Thoracic aorta (tissue), 2 donors: Measurements from ENCODE around the gene DERL3. TPM values are rescaled to one million over a fixed set of nuclear protein-coding genes. Genes with fewer than 3 reads are reported as not detected.

Experiments used
- ATAC-seq: fragments of 150-250 bp; one replicate; pipeline ENCODE4 v1.8.0; 2017; ENCODE audit warnings: low read depth; ENCODE audit not compliant: insufficient number of reproducible peaks, low FRiP score
- DNase-seq: peaks from one replicate; pipeline ENCODE4 v3.0.0-alpha.2; 2020; ENCODE audit warnings: low spot score
- H3K27ac ChIP-seq, 2 donors: fragments of 200-600 bp; sonication (generic); 1 replicate in 1 of 2; 2 replicates in 1 of 2; pipeline ENCODE4 v1.5.1; 2016; ENCODE audit warnings: mild to moderate bottlenecking in 2 of 2, moderate library complexity in 2 of 2
- H3K27me3 ChIP-seq: fragments of 200-600 bp; sonication (generic); replicated peaks from 2 replicates; pipeline ENCODE4 v1.6.0; 2016; ENCODE audit warnings: mild to moderate bottlenecking; ENCODE audit not compliant: insufficient read depth
- H3K36me3 ChIP-seq: fragments of 200-600 bp; sonication (generic); one replicate; pipeline ENCODE4 v1.5.1; 2016
- H3K4me1 ChIP-seq, 2 donors: fragments of 200-600 bp; sonication (generic); 1 replicate in 1 of 2; 2 replicates in 1 of 2; pipeline versions ENCODE4 v1.5.1 to v1.6.0; 2016; ENCODE audit warnings: low read depth in 2 of 2, mild to moderate bottlenecking in 1 of 2; ENCODE audit not compliant: control insufficient read depth in 1 of 2
- H3K4me3 ChIP-seq: fragments of 200-600 bp; sonication (generic); 2 replicates; pipeline ENCODE4 v1.5.1; 2016; ENCODE audit warnings: mild to moderate bottlenecking
- H3K9me3 ChIP-seq: fragments of 200-600 bp; sonication (generic); 2 replicates; pipeline ENCODE4 v1.5.1; 2016
- total RNA-seq, 2 donors: library from RNA; depleted of rRNA; stranded (reverse); fragments of >200 nt; gene quantifications; one replicate each; pipeline versions ENCODE4 v1.1.0 to v1.2.3, GENCODE V29; 2016
- TF ChIP-seq, protein P1 (sequence below): fragments of 200-600 bp; sonication (generic); IDR thresholded peaks from one replicate; pipeline ENCODE4 v1.5.1; 2019; ENCODE audit warnings: antibody characterized with exemption

The DERL3 gene
- total RNA-seq, 2 donors from 2014 or later, result 2.5 to 3.0 TPM

DNA sequence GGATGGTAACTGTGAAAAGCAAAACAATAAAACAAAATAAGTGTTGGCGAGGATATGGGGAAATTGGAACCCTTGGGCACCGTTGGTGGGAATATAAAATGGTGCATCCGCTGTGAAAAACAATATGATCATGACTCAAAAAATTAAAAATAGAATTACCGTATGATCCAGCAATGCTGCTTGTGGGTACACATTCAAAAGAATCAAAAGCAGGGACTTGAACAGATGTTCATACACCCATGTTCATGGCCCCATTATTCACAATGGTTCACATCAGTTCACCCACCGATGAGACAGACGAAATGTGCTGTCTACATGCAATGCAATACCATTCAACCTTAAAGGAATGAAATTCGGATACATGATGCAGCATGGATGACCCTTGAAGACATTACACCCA, 1.2 kb upstream of the DERL3 start:
- peaks cover 37 to 38% of the 10 kb centered on the region in 2 donors for H3K4me1 ChIP-seq
- H3K9me3 ChIP-seq, result no peaks in the 10 kb centered on the region
- DNase-seq (no peak), ATAC-seq (no peak)
- no peak overlapping the region for H3K4me3 ChIP-seq
- H3K27me3 ChIP-seq, result no peaks in the 10 kb centered on the region
- TF ChIP-seq, protein P1, sequence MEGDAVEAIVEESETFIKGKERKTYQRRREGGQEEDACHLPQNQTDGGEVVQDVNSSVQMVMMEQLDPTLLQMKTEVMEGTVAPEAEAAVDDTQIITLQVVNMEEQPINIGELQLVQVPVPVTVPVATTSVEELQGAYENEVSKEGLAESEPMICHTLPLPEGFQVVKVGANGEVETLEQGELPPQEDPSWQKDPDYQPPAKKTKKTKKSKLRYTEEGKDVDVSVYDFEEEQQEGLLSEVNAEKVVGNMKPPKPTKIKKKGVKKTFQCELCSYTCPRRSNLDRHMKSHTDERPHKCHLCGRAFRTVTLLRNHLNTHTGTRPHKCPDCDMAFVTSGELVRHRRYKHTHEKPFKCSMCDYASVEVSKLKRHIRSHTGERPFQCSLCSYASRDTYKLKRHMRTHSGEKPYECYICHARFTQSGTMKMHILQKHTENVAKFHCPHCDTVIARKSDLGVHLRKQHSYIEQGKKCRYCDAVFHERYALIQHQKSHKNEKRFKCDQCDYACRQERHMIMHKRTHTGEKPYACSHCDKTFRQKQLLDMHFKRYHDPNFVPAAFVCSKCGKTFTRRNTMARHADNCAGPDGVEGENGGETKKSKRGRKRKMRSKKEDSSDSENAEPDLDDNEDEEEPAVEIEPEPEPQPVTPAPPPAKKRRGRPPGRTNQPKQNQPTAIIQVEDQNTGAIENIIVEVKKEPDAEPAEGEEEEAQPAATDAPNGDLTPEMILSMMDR, result no peak
- H3K36me3 ChIP-seq, result no peaks in the 10 kb centered on the region
- H3K27ac ChIP-seq, result no peak overlapping the region

GRCh38 chr22:23837911-23838680, 710 bp downstream of the DERL3 start:
- Histone ChIP-seq H3K36me3 (peaks cover 6% of the 10 kb centered on the region), H3K4me3 (peak overlapping the region; percentile 83), H3K27ac (no peak overlapping the region), H3K4me1 (peaks cover 38 to 49% of the 10 kb centered on the region in 2 donors), H3K27me3 (no peaks in the 10 kb centered on the region), H3K9me3 (no peaks in the 10 kb centered on the region)
- TF ChIP-seq, protein P1, result no peak
- no peak for DNase-seq
- no peak for ATAC-seq

DNA sequence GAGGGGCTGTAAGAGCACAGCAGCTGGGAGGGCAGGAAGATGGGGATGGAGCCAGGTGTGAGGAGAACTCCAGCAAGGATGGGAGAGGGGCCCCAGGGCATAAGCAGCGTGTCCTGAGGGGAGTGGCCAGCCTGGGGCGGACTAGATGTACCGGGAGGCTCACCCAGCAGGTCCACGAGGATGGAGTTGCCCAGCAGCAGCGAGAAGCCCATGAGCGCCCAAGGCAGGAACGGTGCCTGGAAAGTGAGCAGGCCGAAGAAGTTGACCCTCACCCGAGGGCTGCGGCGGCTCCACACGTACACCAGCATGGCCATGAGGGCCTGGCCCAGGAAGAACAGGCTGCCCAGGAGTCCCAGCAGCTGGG, 1.3 kb downstream of the DERL3 start:
- Histone ChIP-seq H3K36me3 (peaks cover 6% of the 10 kb centered on the region), H3K27me3 (no peaks in the 10 kb centered on the region), H3K9me3 (no peaks in the 10 kb centered on the region), H3K4me3 (no peak overlapping the region), H3K4me1 (peaks cover 38 to 52% of the 10 kb centered on the region in 2 donors), H3K27ac (no peak overlapping the region)
- ATAC-seq, result no peak
- TF ChIP-seq, protein P1, result no peak
- no peak for DNase-seq

DNA sequence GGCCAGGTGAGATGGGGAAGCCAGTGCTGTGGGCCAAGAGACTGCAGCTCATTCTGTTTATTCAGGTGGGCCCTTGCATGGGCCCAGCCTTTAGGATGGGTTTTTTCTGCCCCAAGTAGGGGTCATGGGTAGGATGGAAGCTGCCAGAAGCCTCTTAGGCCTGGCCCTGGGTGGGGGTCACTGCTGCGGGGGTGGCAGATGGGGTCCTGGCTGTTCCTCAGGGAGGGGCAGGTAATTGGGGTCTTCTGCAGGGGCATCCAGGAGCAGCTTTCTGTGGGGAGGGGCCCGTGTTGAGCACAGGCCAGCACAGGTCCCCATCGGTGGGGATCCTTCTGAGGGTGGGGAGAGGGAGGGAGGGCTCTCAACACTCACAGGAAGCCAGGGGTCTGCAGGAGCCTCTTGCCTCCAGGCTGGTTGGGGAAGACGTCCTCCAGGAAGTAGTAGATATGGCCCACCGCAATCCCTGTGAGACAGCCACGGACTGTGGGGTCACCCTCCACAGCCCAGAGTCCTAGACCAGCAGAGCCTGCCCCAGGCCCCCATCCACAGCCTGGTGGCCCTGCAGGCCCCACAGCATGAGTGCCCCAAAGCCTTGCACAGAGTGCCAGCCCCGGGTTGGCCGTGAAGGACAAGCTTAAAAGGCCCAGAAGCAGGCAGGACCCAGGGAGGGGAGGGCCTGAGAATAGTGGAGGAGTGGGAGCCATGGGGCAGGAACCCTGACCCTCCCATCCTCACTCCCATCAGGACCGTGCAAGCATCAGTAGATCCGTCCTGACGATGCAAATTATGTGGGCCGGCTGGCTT, 1.9 kb downstream of the DERL3 start:
- no peak for ATAC-seq
- Histone ChIP-seq H3K4me3 (no peak overlapping the region), H3K27ac (peak overlapping the region; percentile 48 to 56), H3K9me3 (no peaks in the 10 kb centered on the region), H3K36me3 (peaks cover 6% of the 10 kb centered on the region), H3K27me3 (no peaks in the 10 kb centered on the region), H3K4me1 (peaks cover 38 to 58% of the 10 kb centered on the region in 2 donors)
- DNase-seq, result no peak
- TF ChIP-seq, protein P1, result no peak

DNA sequence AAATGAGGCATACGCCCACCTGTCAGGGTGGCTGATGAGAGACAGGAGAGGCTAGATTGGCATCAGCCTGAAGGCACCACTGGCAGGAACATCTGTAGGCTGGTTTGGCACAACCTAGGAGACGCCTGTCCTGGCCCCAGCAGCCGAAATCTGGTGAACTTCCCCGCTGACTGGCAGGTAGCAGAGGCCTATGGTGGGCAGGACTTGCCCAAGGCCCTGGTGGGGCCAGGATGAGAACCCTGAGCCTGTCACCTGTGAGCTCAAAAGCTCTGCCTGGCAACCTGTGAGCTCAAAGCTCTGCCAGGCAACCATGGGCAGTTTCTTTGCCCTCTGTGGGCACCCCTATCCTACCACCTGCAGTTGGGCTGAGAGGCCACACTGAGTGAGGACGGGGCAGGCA, 2.5 kb downstream of the DERL3 start:
- Histone ChIP-seq H3K4me1 (peaks cover 38 to 64% of the 10 kb centered on the region in 2 donors), H3K27ac (peak overlapping the region; percentile 48 to 56), H3K9me3 (no peaks in the 10 kb centered on the region), H3K4me3 (no peak overlapping the region), H3K27me3 (no peaks in the 10 kb centered on the region), H3K36me3 (peaks cover 6% of the 10 kb centered on the region)
- DNase-seq, result no peak
- TF ChIP-seq, protein P1, result no peak
- ATAC-seq, result no peak
